WERI-Rb-1 (cell line): ENCODE data around the gene SLC17A4.

Experiments
- DNase-seq: peaks from one replicate; pipeline ENCODE4 v3.0.0-alpha.2; 2020
- H3K27ac ChIP-seq: fragments of 250-450 bp; sonication (Bioruptor Pico); 2 replicates; pipeline ENCODE4 v1.5.1; 2020; ENCODE audit warnings: mild to moderate bottlenecking, moderate library complexity
- H3K27me3 ChIP-seq: fragments of 250-450 bp; sonication (Bioruptor Pico); 2 replicates; pipeline ENCODE4 v1.5.1; 2021; ENCODE audit warnings: mild to moderate bottlenecking, low read depth, moderate library complexity; ENCODE audit not compliant: insufficient read depth, severe bottlenecking
- H3K36me3 ChIP-seq: fragments of 250-450 bp; sonication (Bioruptor Pico); 2 replicates; pipeline ENCODE4 v1.5.1; 2020; ENCODE audit warnings: mild to moderate bottlenecking, moderate library complexity
- H3K4me3 ChIP-seq: 2 replicates; pipeline ENCODE4 v1.5.1; 2011; ENCODE audit warnings: low read depth, mild to moderate bottlenecking, control low read depth, low read length
- H3K9me3 ChIP-seq: fragments of 250-450 bp; sonication (Bioruptor Pico); 2 replicates; pipeline ENCODE4 v1.5.1; 2021; ENCODE audit warnings: mild to moderate bottlenecking, moderate library complexity; ENCODE audit not compliant: severe bottlenecking
- TF ChIP-seq, protein P1 (sequence below): IDR thresholded peaks from 2 replicates; pipeline ENCODE4 v1.5.1; 2011; ENCODE audit warnings: low read depth, mild to moderate bottlenecking, control low read depth, inconsistent platforms, low read length

SLC17A4 gene

DNA sequence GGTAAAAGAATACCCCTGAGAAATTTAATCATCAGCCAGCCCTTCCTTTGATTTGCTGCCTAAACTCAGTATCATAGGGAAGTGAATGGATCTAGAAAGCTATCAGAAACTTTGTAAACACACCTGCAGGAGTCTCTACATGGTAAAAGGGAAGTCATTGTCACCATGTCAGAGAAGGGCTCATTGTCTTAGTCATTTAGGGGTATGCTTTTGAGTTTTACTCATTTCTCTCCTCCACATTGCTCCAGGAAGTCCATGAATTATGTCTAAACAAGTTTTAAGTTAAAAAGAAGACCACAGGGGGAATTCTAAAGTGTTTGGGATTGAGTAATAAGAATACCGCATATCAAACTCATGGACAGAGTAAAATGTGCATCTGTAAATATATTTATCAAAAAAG is 74.8 kb downstream of the SLC17A4 start:
- Histone ChIP-seq H3K27ac (no peak overlapping the region), H3K4me3 (no peak overlapping the region), H3K36me3 (no peaks in the 10 kb centered on the region), H3K9me3 (no peaks in the 10 kb centered on the region), H3K27me3 (no peaks in the 10 kb centered on the region)
- TF ChIP-seq, protein P1, sequence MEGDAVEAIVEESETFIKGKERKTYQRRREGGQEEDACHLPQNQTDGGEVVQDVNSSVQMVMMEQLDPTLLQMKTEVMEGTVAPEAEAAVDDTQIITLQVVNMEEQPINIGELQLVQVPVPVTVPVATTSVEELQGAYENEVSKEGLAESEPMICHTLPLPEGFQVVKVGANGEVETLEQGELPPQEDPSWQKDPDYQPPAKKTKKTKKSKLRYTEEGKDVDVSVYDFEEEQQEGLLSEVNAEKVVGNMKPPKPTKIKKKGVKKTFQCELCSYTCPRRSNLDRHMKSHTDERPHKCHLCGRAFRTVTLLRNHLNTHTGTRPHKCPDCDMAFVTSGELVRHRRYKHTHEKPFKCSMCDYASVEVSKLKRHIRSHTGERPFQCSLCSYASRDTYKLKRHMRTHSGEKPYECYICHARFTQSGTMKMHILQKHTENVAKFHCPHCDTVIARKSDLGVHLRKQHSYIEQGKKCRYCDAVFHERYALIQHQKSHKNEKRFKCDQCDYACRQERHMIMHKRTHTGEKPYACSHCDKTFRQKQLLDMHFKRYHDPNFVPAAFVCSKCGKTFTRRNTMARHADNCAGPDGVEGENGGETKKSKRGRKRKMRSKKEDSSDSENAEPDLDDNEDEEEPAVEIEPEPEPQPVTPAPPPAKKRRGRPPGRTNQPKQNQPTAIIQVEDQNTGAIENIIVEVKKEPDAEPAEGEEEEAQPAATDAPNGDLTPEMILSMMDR = no peak
- DNase-seq = no peak

DNA sequence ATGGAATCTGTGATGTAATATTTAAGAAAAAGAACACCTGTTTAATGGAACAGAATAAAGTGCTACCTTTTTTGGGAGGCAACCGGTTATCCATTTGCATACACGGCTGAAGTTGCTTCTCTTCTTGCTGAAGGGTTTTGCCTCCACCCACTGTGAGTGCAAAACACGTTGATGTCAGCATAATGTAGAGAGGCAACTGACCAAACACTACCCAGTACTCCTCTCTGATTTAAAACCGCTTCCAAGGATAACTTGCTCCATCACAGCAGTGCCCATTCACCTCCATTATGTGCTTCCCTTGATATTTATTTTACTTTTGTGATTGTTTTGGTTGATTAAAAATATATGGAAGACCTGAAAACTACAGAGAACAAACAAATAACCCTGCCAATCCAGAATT is 75.9 kb downstream of the SLC17A4 start:
- H3K27me3 ChIP-seq = no peaks in the 10 kb centered on the region
- no peaks in the 10 kb centered on the region for H3K9me3 ChIP-seq
- H3K36me3 ChIP-seq = no peaks in the 10 kb centered on the region
- H3K27ac ChIP-seq = no peak overlapping the region
- DNase-seq = no peak
- TF ChIP-seq, protein P1 = no peak
- no peak overlapping the region for H3K4me3 ChIP-seq
